Left colon (tissue), 2 donors: ENCODE measurements around the gene BOD1. TPM values are rescaled to one million over a fixed set of nuclear protein-coding genes. Genes with fewer than 3 reads are reported as not detected.

Source experiments
- ATAC-seq: fragments of 200-7000 bp; cut with Tn5 transposase; one replicate; pipeline ENCODE4 v1.9.1; 2020; ENCODE audit warnings: mild to moderate bottlenecking, moderate library complexity
- DNase-seq, 2 donors: peaks; one replicate each; pipeline ENCODE4 v3.0.0-alpha.2; 2020
- intact Hi-C, 2 donors: fragments of 100-400 bp; cut with DNase I in 1 of 2; cut with micrococcal nuclease in 1 of 2; formaldehyde crosslinking; loops; one replicate each; pipeline versions ENCODE4 v1.11.2 to v1.14.0; 2022; cut with DNase I, micrococcal nuclease
- total RNA-seq, 2 donors: library from RNA; stranded (reverse); fragmentation: NEBNext Ultra II Directional; extraction: Animal tissue kit (Norgen Biotek cat#: 25700); gene quantifications; one replicate each; pipeline ENCODE4 v1.2.1, GENCODE V29; 2021
- donor health status: DM: no; HTN: no; CAD: no.
- donor health status: DM: yes; HTN: yes; CAD: no.

Gene BOD1
- total RNA-seq, 2 donors from 2014 or later, result 22.5 to 23.8 TPM

- intact Hi-C loops, result no loop called here
- no peak for ATAC-seq
- DNase-seq, result no peak
Measured at GRCh38 chr5:173642895-173643481, 26.5 kb upstream of the BOD1 start.

- ATAC-seq, result no peak
Measured at GRCh38 chr5:173642191-173642816, 25.9 kb upstream of the BOD1 start.

GRCh38 chr5:173640156-173640804 lies 23.8 kb upstream of the BOD1 start:
- intact Hi-C loops, result no loop called here
- ATAC-seq, result no peak

More at GRCh38 chr5:173642191-173642816, 25.9 kb upstream of the BOD1 start:
- DNase-seq, result no peak
- intact Hi-C loops, result no loop called here

GRCh38 chr5:173638126-173639040 lies 21.9 kb upstream of the BOD1 start:
- DNase-seq (no peak), ATAC-seq (no peak)
- intact Hi-C loops, result no loop called here

More at GRCh38 chr5:173640156-173640804, 23.8 kb upstream of the BOD1 start:
- DNase-seq, result no peak

- ATAC-seq, result no peak
- intact Hi-C loops, result no loop called here
- DNase-seq, result no peak
Measured at GRCh38 chr5:173637340-173637739, 20.9 kb upstream of the BOD1 start.

- intact Hi-C loops, result no loop called here
- ATAC-seq, result no peak
- DNase-seq, result no peak
Measured at GRCh38 chr5:173634465-173634983, 18.1 kb upstream of the BOD1 start.

- intact Hi-C loops, result no loop called here
- ATAC-seq, result no peak
Measured at GRCh38 chr5:173633304-173633703, 16.9 kb upstream of the BOD1 start.

GRCh38 chr5:173631478-173631877 lies 15.0 kb upstream of the BOD1 start:
- intact Hi-C loops, result no loop called here
- no peak for DNase-seq
- ATAC-seq, result no peak

More at GRCh38 chr5:173633304-173633703, 16.9 kb upstream of the BOD1 start:
- DNase-seq, result no peak

- DNase-seq (no peak), ATAC-seq (no peak)
- intact Hi-C loops, result no loop called here
Measured at GRCh38 chr5:173630724-173631365, 14.4 kb upstream of the BOD1 start.

GRCh38 chr5:173629628-173630027 lies 13.2 kb upstream of the BOD1 start:
- no peak for ATAC-seq
- intact Hi-C loops, result loop anchor here in 1 of 2 donors (10.0 kb wide), 1 partner anchor 685 kb away; no protein-coding TSS in a partner anchor
- DNase-seq, result no peak

- DNase-seq, result no peak
- no peak for ATAC-seq
- intact Hi-C loops, result loop anchor here in 1 of 2 donors (10.0 kb wide), 1 partner anchor 686 kb away; no protein-coding TSS in a partner anchor
Measured at GRCh38 chr5:173628501-173628900, 12.1 kb upstream of the BOD1 start.

GRCh38 chr5:173627860-173628392 lies 11.5 kb upstream of the BOD1 start:
- no peak for ATAC-seq
- intact Hi-C loops, result loop anchor here in 1 of 2 donors (10.0 kb wide), 1 partner anchor 687 kb away; no protein-coding TSS in a partner anchor
- DNase-seq, result no peak

GRCh38 chr5:173627271-173627670 lies 10.8 kb upstream of the BOD1 start:
- ATAC-seq (no peak), DNase-seq (no peak)
- intact Hi-C loops, result loop anchor here in 1 of 2 donors (10.0 kb wide), 1 partner anchor 688 kb away; no protein-coding TSS in a partner anchor

GRCh38 chr5:173626505-173626820 lies 10.0 kb upstream of the BOD1 start:
- DNase-seq (no peak), ATAC-seq (no peak)
- intact Hi-C loops, result loop anchor here in 1 of 2 donors (10.0 kb wide), 1 partner anchor 688 kb away; no protein-coding TSS in a partner anchor

GRCh38 chr5:173625673-173626504 lies 9.4 kb upstream of the BOD1 start:
- intact Hi-C loops, result loop anchor here in 1 of 2 donors (10.0 kb wide), 1 partner anchor 689 kb away; no protein-coding TSS in a partner anchor
- no peak for ATAC-seq
- DNase-seq, result no peak

- intact Hi-C loops, result loop anchor here in 1 of 2 donors (10.0 kb wide), 1 partner anchor 690 kb away; no protein-coding TSS in a partner anchor
- ATAC-seq, result no peak
- DNase-seq, result no peak
Measured at GRCh38 chr5:173625261-173625660, 8.8 kb upstream of the BOD1 start.

- intact Hi-C loops, result loop anchor here in 1 of 2 donors (10.0 kb wide), 1 partner anchor 691 kb away; no protein-coding TSS in a partner anchor
- DNase-seq, result no peak
- peak; percentile 38 for ATAC-seq
Measured at GRCh38 chr5:173624282-173624681, 7.8 kb upstream of the BOD1 start.
